ENCODE measurements around the gene CFH. TPM values are rescaled to one million over a fixed set of nuclear protein-coding genes. Genes with fewer than 3 reads are reported as not detected.

The CFH gene
- total RNA-seq, 4 donors from 2014 or later = 9.2 to 90.6 (median 43.8) TPM

Other genes starting within 250 kb of the CFH start
- 1 to 10 TPM in 1 of 4 donors, under 1 TPM in 2, not detected in 1; 0.35 to 2.3 (median 0.91) TPM for gene KCNT2, start 43.6 kb upstream of the CFH start, total RNA-seq
- gene CFHR3, start 122.8 kb downstream of the CFH start, total RNA-seq = under 1 TPM in 1 of 4 donors, not detected in 3; 0.40 TPM
- not detected for gene CFHR1, start 167.7 kb downstream of the CFH start, total RNA-seq
- gene CFHR4, start 236.0 kb downstream of the CFH start, total RNA-seq = not detected

Measured in esophagus squamous epithelium (tissue), 4 donors.